HEK293 (cell line): ENCODE results near the gene BRAT1.

Source experiments
- CTCF ChIA-PET: fragments of 350-600 bp; formaldehyde crosslinking; extraction: SDS; loops from one replicate; lab custom pipeline; 2021; ENCODE audit warnings: antibody characterized with exemption; lab: Yijun Ruan, JAX
- POLR2A ChIA-PET: fragments of 300-600 bp; formaldehyde crosslinking; extraction: SDS; loops from one replicate; lab custom pipeline; 2020; ENCODE audit warnings: antibody characterized with exemption, inconsistent platforms; lab: Yijun Ruan, JAX
- H3K27ac ChIP-seq: fragments of 200-500 bp; sonication (Bioruptor generic); 2 replicates; pipeline ENCODE4 v1.5.1; 2014; ENCODE audit warnings: low read depth, low read length, control low read depth, inconsistent platforms; ENCODE audit errors: extremely low read depth
- H3K36me3 ChIP-seq, 2 experiments: fragments of 200-500 bp in 1 of 2; sonication (Bioruptor generic) in 1 of 2; 1 replicate in 1 of 2; 2 replicates in 1 of 2; pipeline ENCODE4 v1.5.1; 2014 to 2017; ENCODE audit warnings: inconsistent platforms in 2 of 2, low read length in 2 of 2; ENCODE audit not compliant: control insufficient read depth in 2 of 2, insufficient read depth in 1 of 2
- H3K4me1 ChIP-seq: fragments of 200-500 bp; sonication (Bioruptor generic); 2 replicates; pipeline ENCODE4 v1.5.1; 2014; ENCODE audit warnings: mild to moderate bottlenecking, low read length, inconsistent platforms; ENCODE audit not compliant: control insufficient read depth, insufficient read depth
- H3K4me3 ChIP-seq: 2 replicates; pipeline ENCODE4 v1.5.1; 2011; ENCODE audit warnings: low read depth, mild to moderate bottlenecking, control low read depth, low read length, moderate library complexity
- H3K9me3 ChIP-seq: fragments of 200-500 bp; sonication (Bioruptor generic); 2 replicates; pipeline ENCODE4 v1.5.1; 2014; ENCODE audit warnings: low read depth, low read length, inconsistent platforms; ENCODE audit not compliant: control insufficient read depth, insufficient read depth
- KLF7 ChIP-seq: fragments of 450-650 bp; formaldehyde crosslinking; IDR thresholded peaks from 2 replicates; pipeline ENCODE4 v1.5.1; 2016; ENCODE audit warnings: missing biosample characterization, missing genetic modification characterization, borderline replicate concordance
- PRDM2 ChIP-seq: fragments of 450-650 bp; formaldehyde crosslinking; IDR thresholded peaks from 2 replicates; pipeline ENCODE4 v1.5.1; 2016; ENCODE audit warnings: missing biosample characterization, missing genetic modification characterization, borderline replicate concordance
- SCRT1 ChIP-seq: fragments of 450-650 bp; formaldehyde crosslinking; IDR thresholded peaks from 2 replicates; pipeline ENCODE4 v1.5.1; 2016; ENCODE audit warnings: missing biosample characterization, missing genetic modification characterization, borderline replicate concordance
- SCRT2 ChIP-seq: fragments of 450-650 bp; formaldehyde crosslinking; IDR thresholded peaks from 2 replicates; pipeline ENCODE4 v1.5.1; 2016; ENCODE audit warnings: missing biosample characterization, missing genetic modification characterization
- SP3 ChIP-seq: fragments of 450-650 bp; formaldehyde crosslinking; IDR thresholded peaks from 2 replicates; pipeline ENCODE4 v1.5.1; 2016; ENCODE audit warnings: missing biosample characterization, missing genetic modification characterization
- TCF7L2 ChIP-seq: IDR thresholded peaks from 2 replicates; pipeline ENCODE4 v1.6.1; 2011; ENCODE audit warnings: low read depth, mild to moderate bottlenecking, inconsistent platforms, low read length, moderate library complexity, borderline replicate concordance
- WT1 ChIP-seq: fragments of 450-650 bp; formaldehyde crosslinking; IDR thresholded peaks from 2 replicates; pipeline ENCODE4 v1.5.1; 2016; ENCODE audit warnings: missing biosample characterization, missing genetic modification characterization
- ZEB2 ChIP-seq: fragments of 450-650 bp; formaldehyde crosslinking; IDR thresholded peaks from 2 replicates; pipeline ENCODE4 v1.5.1; 2016; ENCODE audit warnings: missing biosample characterization, missing genetic modification characterization
- ZFHX2 ChIP-seq: fragments of 450-650 bp; formaldehyde crosslinking; conservative IDR thresholded peaks from 2 replicates; pipeline ENCODE4 v1.5.1; 2016; ENCODE audit warnings: missing biosample characterization, missing genetic modification characterization
- ZNF391 ChIP-seq: fragments of 450-650 bp; formaldehyde crosslinking; IDR thresholded peaks from 2 replicates; pipeline ENCODE4 v1.5.1; 2016; ENCODE audit warnings: low read depth, missing biosample characterization, missing genetic modification characterization, borderline replicate concordance
- ZNF610 ChIP-seq: fragments of 450-650 bp; formaldehyde crosslinking; IDR thresholded peaks from 2 replicates; pipeline ENCODE4 v1.5.1; 2016; ENCODE audit warnings: missing biosample characterization, missing genetic modification characterization, borderline replicate concordance
- ZNF76 ChIP-seq: fragments of 450-650 bp; formaldehyde crosslinking; IDR thresholded peaks from 2 replicates; pipeline ENCODE4; 2016; ENCODE audit warnings: low read depth, missing biosample characterization, missing genetic modification characterization, borderline replicate concordance
- ZNF785 ChIP-seq: fragments of 450-650 bp; formaldehyde crosslinking; IDR thresholded peaks from 2 replicates; pipeline ENCODE4 v1.5.1; 2016; ENCODE audit warnings: missing biosample characterization, missing genetic modification characterization
- ZSCAN18 ChIP-seq: fragments of 450-650 bp; formaldehyde crosslinking; IDR thresholded peaks from 2 replicates; pipeline ENCODE4 v1.5.1; 2016; ENCODE audit warnings: missing biosample characterization, missing genetic modification characterization

BRAT1 gene

DNA sequence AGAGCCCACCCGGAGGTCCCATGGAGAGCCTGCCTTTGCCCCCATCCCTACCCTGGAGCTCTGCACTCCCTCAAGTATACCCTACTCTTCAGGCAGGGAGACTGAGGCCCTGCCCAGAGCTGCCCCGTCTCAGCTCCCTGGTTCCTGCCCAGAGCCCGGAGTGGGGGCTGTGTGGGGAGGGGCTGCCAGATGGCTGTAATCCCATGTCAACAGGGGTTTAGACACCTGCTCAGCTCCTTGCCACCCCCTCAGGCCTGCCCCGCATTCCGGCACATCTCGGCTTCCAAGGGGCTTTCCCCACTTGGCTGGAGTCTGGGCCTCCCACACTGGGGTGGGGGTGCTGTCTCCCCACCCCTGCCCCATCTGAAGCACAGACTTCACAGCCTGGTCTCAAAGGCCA is 56.6 kb downstream of the BRAT1 start:
- TF ChIP-seq ZNF76 (tag by site-specific recombination) (no peak), PRDM2 (tag by site-specific recombination) (no peak), TCF7L2 (no peak), WT1 (tag by site-specific recombination) (no peak), ZEB2 (tag by site-specific recombination) (no peak), ZNF785 (tag by site-specific recombination) (no peak), SCRT2 (tag by site-specific recombination) (no peak), SCRT1 (no peak)
- no peak overlapping the region for H3K27ac ChIP-seq
- no peaks in the 10 kb centered on the region for H3K9me3 ChIP-seq
- no peak overlapping the region for H3K4me3 ChIP-seq
- no peaks in the 10 kb centered on the region for H3K36me3 ChIP-seq
- no peaks in the 10 kb centered on the region for H3K4me1 ChIP-seq
- ChIA-PET CTCF (interaction anchor here (0.5 to 0.7 kb wide), 4 partner anchors 9 to 76 kb away, joined by 3 to 4 read pairs (median 4); no protein-coding TSS in a partner anchor), POLR2A (interaction anchor here (0.5 kb wide), 1 partner anchor 57 kb away, joined by 6 read pairs; the partner anchor contains the start of gene BRAT1)

GRCh38 chr7:2497500-2498336 is 57.6 kb downstream of the BRAT1 start:
- no peaks in the 10 kb centered on the region for H3K9me3 ChIP-seq
- TF ChIP-seq KLF7 (tag by site-specific recombination): no peak
- no peak for TF ChIP-seq ZNF610
- no peak for TF ChIP-seq SP3 (tag by site-specific recombination)
- TF ChIP-seq ZSCAN18: no peak
- no peak for TF ChIP-seq ZNF391 (tag by site-specific recombination)
- TF ChIP-seq ZFHX2: peak; percentile 15; the same call in 1 of the 2 replicates
- no peak overlapping the region for H3K27ac ChIP-seq
- CTCF ChIA-PET: interaction anchor here (0.6 to 0.7 kb wide), 3 partner anchors 56 to 338 kb away, joined by 3 to 4 read pairs (median 3); no protein-coding TSS in a partner anchor
- H3K36me3 ChIP-seq: no peaks in the 10 kb centered on the region
- H3K4me3 ChIP-seq: no peak overlapping the region
- POLR2A ChIA-PET: no interaction called here
- H3K4me1 ChIP-seq: no peaks in the 10 kb centered on the region
